Measurements from ENCODE around the gene TNIK. TPM values are rescaled to one million over a fixed set of nuclear protein-coding genes. Genes with fewer than 3 reads are reported as not detected.

The TNIK gene
- total and polyA plus RNA-seq, 2 of the 13 experiments (the other 11 are each of a cell fraction or from before 2014, with no cell fraction given) = 0.15 to 0.22 TPM

GRCh38 chr3:171417137-171417536 is 43.1 kb downstream of the TNIK start:
- Histone ChIP-seq H3K4me3 (replicated peaks in 1 of 3; ENCODE audit: insufficient read depth in 1 of 3, low read depth in 2 of 3, low read length in 3 of 3) (no peak overlapping the region), H3K27me3 (ENCODE audit: control insufficient read depth in 1 of 2, insufficient read depth in 2 of 2, low read length in 2 of 2) (no peaks in the 10 kb centered on the region), H4K20me1 (ENCODE audit: insufficient read depth, low read length) (no peaks in the 10 kb centered on the region), H3K4me1 (ENCODE audit: insufficient read depth, low read length) (no peaks in the 10 kb centered on the region), H3K27ac (ENCODE audit: extremely low read length, insufficient read depth, low read length) (no peak overlapping the region), H2AFZ (ENCODE audit: low read length) (no peak overlapping the region), H3K4me2 (ENCODE audit: low read depth, low read length) (no peak overlapping the region), H3K36me3 (replicated peaks in 1 of 2; ENCODE audit: control insufficient read depth in 1 of 2, insufficient read depth in 2 of 2, low read length in 2 of 2) (no peaks in the 10 kb centered on the region), H3K79me2 (ENCODE audit: insufficient read depth, low read length) (no peaks in the 10 kb centered on the region), H3K9ac (ENCODE audit: insufficient read depth, low read depth, low read length) (no peak overlapping the region), H3K9me3 (ENCODE audit: low read length) (no peaks in the 10 kb centered on the region)
- no TSS peak for BruUV-seq (replicated peaks)
- ATAC-seq (no peak), FAIRE-seq (no peak), DNase-seq (ENCODE audit: low spot score) (no peak)
- ChIA-PET POLR2A (no interaction called here), CTCF (ENCODE audit: low intra/inter-chr PET ratio, low total read pairs) (no interaction called here)
- in situ Hi-C loops (cut with HindIII; ENCODE audit: extremely low pct_ligation_motif_present, low pct_unique_long_range_greater_than_20kb) (no loop called here), intact Hi-C loops (cut with micrococcal nuclease; ENCODE audit: unreplicated experiment) (no loop called here)
- WGBS (ENCODE audit: low lambda C conversion rate) = 2% methylated on average over 1 of the region's 1 CpG
- no peak for TF ChIP-seq CCDC6 (CRISPR knock-in tag; IDR thresholded peaks at IDR 0.05)
- no peak for TF ChIP-seq PHB2 (IDR thresholded peaks at IDR 0.05; ENCODE audit: partially characterized antibody)
- TF ChIP-seq IRF1 (CRISPR knock-in tag; IDR thresholded peaks at IDR 0.05; ENCODE audit: low read depth) = no peak

- H4K20me1 ChIP-seq (ENCODE audit: insufficient read depth, low read length) = no peaks in the 10 kb centered on the region
- H3K79me2 ChIP-seq (ENCODE audit: insufficient read depth, low read length) = no peaks in the 10 kb centered on the region
- H3K4me2 ChIP-seq (ENCODE audit: low read depth, low read length) = no peak overlapping the region
- FAIRE-seq (no peak), DNase-seq (ENCODE audit: low spot score) (no peak), ATAC-seq (no peak)
- POLR2A ChIA-PET = no interaction called here
- BruUV-seq (replicated peaks) = no TSS peak
- 11% methylated on average over 2 of the region's 2 CpGs for whole genome bisulfite sequencing (ENCODE audit: low lambda C conversion rate)
- no peaks in the 10 kb centered on the region for H3K9me3 ChIP-seq (ENCODE audit: low read length)
- H3K4me1 ChIP-seq (ENCODE audit: insufficient read depth, low read length) = no peaks in the 10 kb centered on the region
- no peak overlapping the region for H3K4me3 ChIP-seq (replicated peaks in 1 of 3; ENCODE audit: insufficient read depth in 1 of 3, low read depth in 2 of 3, low read length in 3 of 3)
- no peaks in the 10 kb centered on the region for H3K36me3 ChIP-seq (replicated peaks in 1 of 2; ENCODE audit: control insufficient read depth in 1 of 2, insufficient read depth in 2 of 2, low read length in 2 of 2)
- no peak overlapping the region for H3K9ac ChIP-seq (ENCODE audit: insufficient read depth, low read depth, low read length)
- no peak overlapping the region for H2AFZ ChIP-seq (ENCODE audit: low read length)
- H3K27me3 ChIP-seq (ENCODE audit: control insufficient read depth in 1 of 2, insufficient read depth in 2 of 2, low read length in 2 of 2) = no peaks in the 10 kb centered on the region
- intact Hi-C loops (cut with micrococcal nuclease; ENCODE audit: unreplicated experiment) = no loop called here
- H3K27ac ChIP-seq (ENCODE audit: extremely low read length, insufficient read depth, low read length) = no peak overlapping the region
- CTCF ChIA-PET (ENCODE audit: low intra/inter-chr PET ratio, low total read pairs) = no interaction called here
- in situ Hi-C loops (cut with HindIII; ENCODE audit: extremely low pct_ligation_motif_present, low pct_unique_long_range_greater_than_20kb) = no loop called here
- no peak for TF ChIP-seq GTF3A (CRISPR knock-in tag; conservative IDR thresholded peaks at IDR 0.05)
- TF ChIP-seq FOXP1 (IDR thresholded peaks at IDR 0.05) = no peak
- TF ChIP-seq FOXP1 (CRISPR knock-in tag; IDR thresholded peaks at IDR 0.05) = no peak
- TF ChIP-seq ADNP (CRISPR knock-in tag; IDR thresholded peaks at IDR 0.05) = no peak
- TF ChIP-seq ZKSCAN8 (CRISPR knock-in tag; IDR thresholded peaks at IDR 0.05; ENCODE audit: borderline replicate concordance) = no peak
- no peak for TF ChIP-seq ZNF652 (CRISPR knock-in tag; IDR thresholded peaks at IDR 0.05; ENCODE audit: borderline replicate concordance, low read depth)
- no peak for TF ChIP-seq ZNF629 (CRISPR knock-in tag; conservative IDR thresholded peaks at IDR 0.05)
- TF ChIP-seq ZBTB1 (CRISPR knock-in tag; IDR thresholded peaks at IDR 0.05; ENCODE audit: borderline replicate concordance) = no peak
- no peak for TF ChIP-seq TARDBP (CRISPR knock-in tag; IDR thresholded peaks at IDR 0.05)
- TF ChIP-seq U2AF2 (IDR thresholded peaks at IDR 0.05; ENCODE audit: low read depth, low read length) = no peak
- no peak for TF ChIP-seq ZNF530 (CRISPR knock-in tag; IDR thresholded peaks at IDR 0.05; ENCODE audit: low read depth)
- no peak for TF ChIP-seq ZNF614 (CRISPR knock-in tag; IDR thresholded peaks at IDR 0.05; ENCODE audit: borderline replicate concordance)
- no peak for TF ChIP-seq ZNF574 (CRISPR knock-in tag; IDR thresholded peaks at IDR 0.05)
- TF ChIP-seq ATF5 (CRISPR knock-in tag; IDR thresholded peaks at IDR 0.05; ENCODE audit: low read depth) = no peak
- no peak for TF ChIP-seq GATAD2A (CRISPR knock-in tag; IDR thresholded peaks at IDR 0.05)
- no peak for TF ChIP-seq NR3C1 (CRISPR knock-in tag; IDR thresholded peaks at IDR 0.05)
These were observed 43.5 kb downstream of the TNIK start for GRCh38 chr3:171416666-171417065.

Measured in HepG2 (cell line).